Prostate gland (tissue), 2 donors: ENCODE data around the gene SLC16A11.

Experiments
- POLR2A ChIP-seq: fragments of 450-650 bp; IDR thresholded peaks from one replicate; pipeline ENCODE4 v1.6.1; 2016; ENCODE audit warnings: antibody characterized with exemption, mild to moderate bottlenecking
- POLR2AphosphoS5 ChIP-seq: sonication (generic); formaldehyde crosslinking; IDR thresholded peaks from one replicate; pipeline ENCODE4 v1.6.1; 2017; ENCODE audit warnings: antibody characterized with exemption
- TF ChIP-seq, protein P1 (sequence below), 4 experiments: fragments of 200-600 bp in 2 of 4; fragments of 450-650 bp in 2 of 4; sonication (generic) in 2 of 4; IDR thresholded peaks; 1 replicate in 3 of 4; 2 replicates in 1 of 4; pipeline ENCODE4 v1.5.1; 2016 to 2019; ENCODE audit warnings: antibody characterized with exemption in 4 of 4, mild to moderate bottlenecking in 2 of 4, moderate library complexity in 2 of 4

- TF ChIP-seq, protein P1, sequence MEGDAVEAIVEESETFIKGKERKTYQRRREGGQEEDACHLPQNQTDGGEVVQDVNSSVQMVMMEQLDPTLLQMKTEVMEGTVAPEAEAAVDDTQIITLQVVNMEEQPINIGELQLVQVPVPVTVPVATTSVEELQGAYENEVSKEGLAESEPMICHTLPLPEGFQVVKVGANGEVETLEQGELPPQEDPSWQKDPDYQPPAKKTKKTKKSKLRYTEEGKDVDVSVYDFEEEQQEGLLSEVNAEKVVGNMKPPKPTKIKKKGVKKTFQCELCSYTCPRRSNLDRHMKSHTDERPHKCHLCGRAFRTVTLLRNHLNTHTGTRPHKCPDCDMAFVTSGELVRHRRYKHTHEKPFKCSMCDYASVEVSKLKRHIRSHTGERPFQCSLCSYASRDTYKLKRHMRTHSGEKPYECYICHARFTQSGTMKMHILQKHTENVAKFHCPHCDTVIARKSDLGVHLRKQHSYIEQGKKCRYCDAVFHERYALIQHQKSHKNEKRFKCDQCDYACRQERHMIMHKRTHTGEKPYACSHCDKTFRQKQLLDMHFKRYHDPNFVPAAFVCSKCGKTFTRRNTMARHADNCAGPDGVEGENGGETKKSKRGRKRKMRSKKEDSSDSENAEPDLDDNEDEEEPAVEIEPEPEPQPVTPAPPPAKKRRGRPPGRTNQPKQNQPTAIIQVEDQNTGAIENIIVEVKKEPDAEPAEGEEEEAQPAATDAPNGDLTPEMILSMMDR (IDR thresholded peaks at IDR 0.05): no peak
- TF ChIP-seq POLR2AphosphoS5 (no peak), POLR2A (no peak)
These were observed 44.9 kb downstream of the SLC16A11 start for GRCh38 chr17:6998855-6999508.
